Measurements from ENCODE around the gene CEMIP.

DNA sequence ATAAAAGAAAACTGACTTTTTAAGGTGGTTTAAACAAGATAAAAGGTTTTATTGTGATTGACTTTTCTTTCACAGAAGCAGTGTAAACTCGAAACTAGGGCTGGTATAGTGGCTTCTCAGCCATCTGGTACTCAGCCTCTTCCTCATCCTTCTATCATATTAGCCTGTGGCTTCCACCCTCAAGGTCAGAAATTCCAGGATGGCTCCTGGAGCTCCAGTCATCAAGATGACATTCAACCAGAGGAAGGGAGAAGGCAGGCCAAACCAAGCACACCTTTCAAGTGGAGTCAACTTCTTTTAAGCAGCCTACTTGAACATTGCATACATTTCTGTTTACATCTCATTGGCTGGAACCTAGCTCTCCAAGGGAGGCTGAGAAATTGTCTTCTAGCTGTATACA, 211.8 kb downstream of the CEMIP start:
- TF ChIP-seq, protein P1, sequence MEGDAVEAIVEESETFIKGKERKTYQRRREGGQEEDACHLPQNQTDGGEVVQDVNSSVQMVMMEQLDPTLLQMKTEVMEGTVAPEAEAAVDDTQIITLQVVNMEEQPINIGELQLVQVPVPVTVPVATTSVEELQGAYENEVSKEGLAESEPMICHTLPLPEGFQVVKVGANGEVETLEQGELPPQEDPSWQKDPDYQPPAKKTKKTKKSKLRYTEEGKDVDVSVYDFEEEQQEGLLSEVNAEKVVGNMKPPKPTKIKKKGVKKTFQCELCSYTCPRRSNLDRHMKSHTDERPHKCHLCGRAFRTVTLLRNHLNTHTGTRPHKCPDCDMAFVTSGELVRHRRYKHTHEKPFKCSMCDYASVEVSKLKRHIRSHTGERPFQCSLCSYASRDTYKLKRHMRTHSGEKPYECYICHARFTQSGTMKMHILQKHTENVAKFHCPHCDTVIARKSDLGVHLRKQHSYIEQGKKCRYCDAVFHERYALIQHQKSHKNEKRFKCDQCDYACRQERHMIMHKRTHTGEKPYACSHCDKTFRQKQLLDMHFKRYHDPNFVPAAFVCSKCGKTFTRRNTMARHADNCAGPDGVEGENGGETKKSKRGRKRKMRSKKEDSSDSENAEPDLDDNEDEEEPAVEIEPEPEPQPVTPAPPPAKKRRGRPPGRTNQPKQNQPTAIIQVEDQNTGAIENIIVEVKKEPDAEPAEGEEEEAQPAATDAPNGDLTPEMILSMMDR (conservative IDR thresholded peaks at IDR 0.05; ENCODE audit: low read depth in 2 of 2): no peak
- TF ChIP-seq CREB1 (CRISPR knock-in tag; IDR thresholded peaks at IDR 0.05; ENCODE audit: low read depth): no peak
- TF ChIP-seq POLR2AphosphoS5 (IDR thresholded peaks at IDR 0.05; ENCODE audit: low read depth): no peak
- TF ChIP-seq EZH2 (IDR thresholded peaks at IDR 0.05; ENCODE audit: low read depth, unreplicated experiment): no peak
- TF ChIP-seq, protein P2, sequence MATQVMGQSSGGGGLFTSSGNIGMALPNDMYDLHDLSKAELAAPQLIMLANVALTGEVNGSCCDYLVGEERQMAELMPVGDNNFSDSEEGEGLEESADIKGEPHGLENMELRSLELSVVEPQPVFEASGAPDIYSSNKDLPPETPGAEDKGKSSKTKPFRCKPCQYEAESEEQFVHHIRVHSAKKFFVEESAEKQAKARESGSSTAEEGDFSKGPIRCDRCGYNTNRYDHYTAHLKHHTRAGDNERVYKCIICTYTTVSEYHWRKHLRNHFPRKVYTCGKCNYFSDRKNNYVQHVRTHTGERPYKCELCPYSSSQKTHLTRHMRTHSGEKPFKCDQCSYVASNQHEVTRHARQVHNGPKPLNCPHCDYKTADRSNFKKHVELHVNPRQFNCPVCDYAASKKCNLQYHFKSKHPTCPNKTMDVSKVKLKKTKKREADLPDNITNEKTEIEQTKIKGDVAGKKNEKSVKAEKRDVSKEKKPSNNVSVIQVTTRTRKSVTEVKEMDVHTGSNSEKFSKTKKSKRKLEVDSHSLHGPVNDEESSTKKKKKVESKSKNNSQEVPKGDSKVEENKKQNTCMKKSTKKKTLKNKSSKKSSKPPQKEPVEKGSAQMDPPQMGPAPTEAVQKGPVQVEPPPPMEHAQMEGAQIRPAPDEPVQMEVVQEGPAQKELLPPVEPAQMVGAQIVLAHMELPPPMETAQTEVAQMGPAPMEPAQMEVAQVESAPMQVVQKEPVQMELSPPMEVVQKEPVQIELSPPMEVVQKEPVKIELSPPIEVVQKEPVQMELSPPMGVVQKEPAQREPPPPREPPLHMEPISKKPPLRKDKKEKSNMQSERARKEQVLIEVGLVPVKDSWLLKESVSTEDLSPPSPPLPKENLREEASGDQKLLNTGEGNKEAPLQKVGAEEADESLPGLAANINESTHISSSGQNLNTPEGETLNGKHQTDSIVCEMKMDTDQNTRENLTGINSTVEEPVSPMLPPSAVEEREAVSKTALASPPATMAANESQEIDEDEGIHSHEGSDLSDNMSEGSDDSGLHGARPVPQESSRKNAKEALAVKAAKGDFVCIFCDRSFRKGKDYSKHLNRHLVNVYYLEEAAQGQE (IDR thresholded peaks at IDR 0.05; ENCODE audit: unreplicated experiment): no peak
- TF ChIP-seq EZH2phosphoT487 (IDR thresholded peaks at IDR 0.05; ENCODE audit: unreplicated experiment): no peak
